Medulla oblongata (tissue), 1 donor: Measurements from ENCODE around the gene DNAJB9.
"Not testable (repeated sequence)": the region's sequence is repeated elsewhere in the genome, so short reads cannot be mapped to it uniquely, and the experiment has no call there.

Source experiments
- DNase-seq: peaks from one replicate; pipeline ENCODE4 v3.0.0-alpha.2; 2015; ENCODE audit errors: extremely low spot score

Gene DNAJB9

DNA sequence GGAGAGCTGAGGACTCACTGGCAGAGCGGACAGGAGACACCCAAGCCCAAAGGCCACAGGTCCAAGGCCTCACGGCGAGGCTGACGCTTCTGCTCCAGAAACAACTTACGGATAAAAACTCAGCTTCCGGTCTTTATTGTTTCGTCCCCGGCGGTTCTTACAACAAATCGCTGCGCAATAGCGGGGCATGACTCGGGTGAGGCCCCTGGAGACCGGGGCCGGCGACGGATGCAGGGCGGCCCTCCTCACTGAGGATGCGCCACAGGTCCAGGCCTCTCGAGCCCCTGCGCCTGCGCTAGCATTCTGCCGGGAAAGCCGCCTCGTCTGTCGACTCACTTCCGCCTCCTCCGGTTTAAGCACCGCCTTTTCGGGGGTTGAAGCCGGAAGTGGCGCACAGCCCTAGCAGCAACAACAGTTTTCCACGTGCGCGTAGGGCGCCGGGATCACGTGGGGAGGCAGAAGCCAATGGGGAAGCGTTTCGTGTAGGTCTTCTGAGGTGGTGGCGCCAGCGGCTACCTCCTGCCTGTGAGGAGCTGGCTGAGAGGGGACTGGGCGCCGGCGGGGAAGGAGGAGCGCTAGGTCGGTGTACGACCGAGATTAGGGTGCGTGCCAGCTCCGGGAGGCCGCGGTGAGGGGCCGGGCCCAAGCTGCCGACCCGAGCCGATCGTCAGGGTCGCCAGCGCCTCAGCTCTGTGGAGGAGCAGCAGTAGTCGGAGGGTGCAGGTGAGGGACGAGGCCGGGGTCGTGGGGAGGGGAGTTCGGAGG lies at the start of gene DNAJB9, which contains the start of gene THAP5:
Gene DNAJB9 (plus strand): TSS at position 494 of the 765 bp plus-strand sequence. CDS start 1,853 bp downstream, outside the sequence.
Gene THAP5 (minus strand): TSS at position 326 of the 765 bp plus-strand sequence. CDS start 137 bp downstream, at position 189.
- peak; percentile 100 for DNase-seq

DNA sequence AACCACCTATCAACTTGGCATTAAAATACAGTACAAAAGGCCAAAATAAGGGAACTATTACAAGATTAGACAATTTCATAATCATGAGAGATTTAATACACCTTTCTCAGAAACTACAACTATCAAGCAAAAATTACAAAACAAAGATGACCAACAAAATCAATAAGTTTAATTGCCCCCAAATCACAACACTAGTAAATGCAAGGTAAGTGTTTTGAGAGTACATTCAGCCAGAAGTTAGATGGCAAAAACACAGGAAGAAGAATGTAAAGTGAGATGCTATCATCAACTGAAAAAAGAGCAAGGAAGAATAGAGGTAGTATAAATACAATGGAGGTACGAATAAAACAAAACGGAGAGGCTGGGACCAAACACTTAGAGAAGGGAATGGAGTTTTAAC lies 46.9 kb upstream of the DNAJB9 start:
- no peak for DNase-seq

DNA sequence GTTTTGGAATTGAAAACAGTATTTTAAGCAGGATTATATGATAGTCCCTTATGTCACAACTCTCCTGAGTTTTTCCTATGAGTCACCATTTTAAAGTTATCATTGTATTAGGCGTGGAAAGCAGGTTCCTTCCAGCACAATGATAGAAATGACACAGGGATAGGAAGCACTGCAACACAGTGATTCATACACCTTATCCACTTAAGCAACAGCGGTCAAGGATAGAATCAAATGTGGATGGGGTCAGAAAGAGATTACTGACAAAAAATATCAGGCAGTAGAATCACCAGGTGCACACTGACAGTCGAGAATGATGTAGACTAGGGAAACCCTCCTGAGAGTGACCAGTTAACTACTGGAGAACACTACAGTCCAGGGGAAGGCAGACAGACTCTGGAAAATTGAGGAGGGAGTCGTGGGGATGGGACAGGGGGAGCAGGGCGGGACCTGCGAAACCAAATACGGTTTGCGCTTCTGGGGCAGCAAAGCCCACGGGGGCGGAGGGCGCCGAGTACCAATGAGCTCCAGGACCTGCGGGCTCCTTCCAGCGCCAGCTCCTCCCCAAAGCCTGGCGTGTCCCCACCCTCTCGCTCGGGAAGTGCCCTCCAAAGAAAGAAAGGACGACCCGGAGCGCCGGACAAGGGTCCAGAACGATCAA lies 44.2 kb upstream of the DNAJB9 start:
- DNase-seq, result no peak

DNA sequence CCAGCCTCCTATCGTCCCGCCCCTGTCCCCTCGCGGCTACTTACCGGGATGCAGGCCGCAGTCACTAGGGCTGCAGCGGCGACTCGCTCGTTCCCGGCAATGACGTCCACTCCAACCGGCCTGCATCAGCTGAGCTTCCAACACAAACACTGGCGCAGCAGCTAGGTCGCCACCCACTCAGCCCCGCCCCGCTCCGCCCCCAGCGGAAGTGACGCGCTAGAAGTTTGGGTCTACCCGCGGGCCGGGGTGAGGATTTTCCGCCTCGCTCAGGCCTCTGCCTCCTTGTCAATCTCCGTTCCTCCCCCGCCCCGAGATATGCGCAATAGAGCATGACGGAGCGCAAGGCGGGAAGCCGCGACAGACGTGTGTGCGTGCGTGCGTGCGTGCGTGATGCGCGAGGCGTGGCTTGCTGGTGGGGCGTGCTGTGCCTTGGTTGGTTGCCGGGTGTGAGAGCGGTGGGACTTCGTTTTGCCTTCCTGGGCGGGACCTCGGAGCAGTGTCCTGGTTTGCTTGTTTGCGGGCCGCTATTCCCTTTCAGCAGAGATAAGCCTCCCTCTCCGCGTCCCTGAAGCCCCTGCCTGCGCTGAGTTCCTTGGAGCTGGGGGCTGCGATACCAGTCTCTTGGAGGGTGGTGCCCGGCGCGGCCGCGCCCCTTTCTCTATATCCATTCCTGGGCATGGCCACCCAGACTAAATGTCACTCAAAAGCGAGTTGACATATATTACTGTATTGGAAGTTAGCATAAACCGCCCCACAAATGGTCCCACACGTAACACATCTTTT lies 43.5 kb upstream of the DNAJB9 start, which contains the start of gene PNPLA8:
Gene PNPLA8 (minus strand): TSS at position 151 of the 783 bp plus-strand sequence. CDS start 10,644 bp downstream, outside the sequence.
- peak; percentile 100 for DNase-seq

DNA sequence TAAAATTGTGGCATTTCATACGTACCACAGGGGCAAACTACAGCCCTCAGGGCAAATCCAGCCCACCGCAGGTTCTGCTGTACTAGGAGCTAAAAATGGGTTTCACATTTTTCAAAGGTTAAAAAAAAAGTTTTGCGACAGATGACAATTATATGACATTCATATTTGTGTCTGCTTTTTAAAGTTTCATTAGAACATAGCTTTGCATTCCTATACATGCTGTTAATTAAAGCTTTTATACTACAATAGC lies 43.0 kb upstream of the DNAJB9 start:
- no peak for DNase-seq

DNA sequence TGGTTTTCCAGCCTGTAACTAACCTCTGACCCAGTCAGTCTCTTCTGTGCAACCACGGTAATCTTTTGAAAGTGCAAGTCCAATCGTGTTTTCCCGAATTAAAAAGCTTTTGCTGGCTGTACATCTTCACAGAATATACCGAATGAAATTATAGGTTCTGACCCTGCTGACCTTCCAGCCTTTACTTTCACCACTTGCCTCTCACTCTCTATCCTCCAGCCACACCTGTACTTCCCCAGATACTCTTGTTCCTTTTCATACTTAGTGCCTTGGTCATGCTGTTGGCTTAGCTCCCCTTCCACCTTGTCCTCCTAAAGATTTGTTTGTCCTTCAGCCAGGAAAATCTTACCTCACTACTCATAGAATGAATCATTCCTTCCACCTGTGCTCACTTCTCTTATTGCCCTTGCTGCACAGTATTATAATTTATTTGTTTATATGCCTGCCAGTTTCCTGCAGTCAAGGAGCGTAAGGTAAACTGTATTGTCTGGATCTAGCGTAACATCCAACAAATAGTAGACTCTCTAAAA lies 41.4 kb upstream of the DNAJB9 start:
- DNase-seq, result no peak

DNA sequence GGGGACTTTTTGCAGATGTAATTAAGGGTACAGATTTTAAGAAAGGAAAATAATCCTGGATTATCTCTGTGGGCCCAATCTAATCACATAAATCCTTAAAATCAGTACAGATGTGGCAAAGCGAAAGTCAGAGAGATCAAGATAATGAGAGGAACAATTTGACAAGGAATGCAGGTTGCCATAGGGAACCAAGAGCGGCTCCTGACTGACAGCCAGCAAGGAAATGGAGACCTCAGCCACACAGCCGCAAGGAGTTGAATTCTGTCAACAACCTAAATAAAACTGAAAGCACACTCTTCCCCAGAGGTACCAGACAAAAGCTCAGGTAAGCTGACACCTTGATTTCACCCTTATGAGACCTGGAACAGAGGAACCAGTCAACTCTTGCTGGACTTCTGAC lies 40.3 kb upstream of the DNAJB9 start:
- no peak for DNase-seq

DNA sequence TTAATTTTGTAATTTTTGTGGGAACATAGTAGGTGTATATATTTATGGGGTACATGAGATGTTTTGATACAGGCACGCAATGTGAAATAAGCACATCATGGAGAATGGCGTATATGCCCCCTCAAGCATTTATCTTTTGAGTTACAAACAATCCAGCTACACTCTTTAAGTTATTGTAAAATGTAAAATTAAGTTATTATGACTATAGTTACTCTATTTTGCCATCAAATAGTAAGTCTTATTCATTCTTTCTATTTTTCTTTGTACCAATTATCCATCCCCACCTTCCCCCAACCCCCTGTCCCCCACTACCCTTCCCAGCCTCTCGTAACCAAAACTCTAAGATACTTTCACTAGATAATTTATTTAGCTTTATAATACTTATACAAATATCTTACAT lies 36.0 kb upstream of the DNAJB9 start:
- no peak for DNase-seq

DNA sequence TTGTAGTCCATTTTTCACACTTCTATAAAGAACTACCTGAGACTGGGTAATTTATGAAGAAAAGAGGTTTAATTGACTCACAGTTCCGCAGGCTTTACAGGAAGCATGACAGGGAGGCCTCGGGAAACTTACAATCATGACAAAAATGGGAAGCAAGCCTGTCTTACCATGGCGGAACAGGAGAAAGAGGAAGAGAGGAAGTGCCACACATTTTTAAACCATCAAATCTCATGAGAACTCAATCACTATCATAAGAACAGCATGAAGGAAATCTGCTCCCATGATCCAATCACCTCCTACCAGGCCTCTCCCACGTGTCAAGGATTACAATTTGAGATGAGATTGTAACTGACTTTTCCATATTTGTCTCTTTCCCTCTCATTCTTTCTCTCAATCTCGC lies 34.4 kb upstream of the DNAJB9 start:
- no peak for DNase-seq

DNA sequence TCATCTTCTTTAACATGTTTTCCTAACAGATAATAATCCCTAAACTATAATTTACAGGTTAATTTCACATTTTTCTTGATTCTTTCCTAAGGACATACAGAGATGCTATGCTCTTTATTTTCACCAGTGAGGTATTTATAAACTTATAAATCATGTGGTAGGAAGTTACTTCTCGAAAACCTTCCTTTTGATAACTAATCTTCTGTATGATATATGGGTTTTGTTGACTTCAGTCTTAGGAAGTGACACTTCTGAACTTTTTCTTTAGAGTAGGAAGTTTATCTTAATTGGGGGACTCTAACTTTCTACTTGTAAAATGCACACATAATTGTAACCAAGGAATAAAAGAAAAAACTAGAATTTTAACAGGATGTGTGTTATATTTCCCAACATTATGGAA lies 33.9 kb upstream of the DNAJB9 start:
- no peak for DNase-seq

DNA sequence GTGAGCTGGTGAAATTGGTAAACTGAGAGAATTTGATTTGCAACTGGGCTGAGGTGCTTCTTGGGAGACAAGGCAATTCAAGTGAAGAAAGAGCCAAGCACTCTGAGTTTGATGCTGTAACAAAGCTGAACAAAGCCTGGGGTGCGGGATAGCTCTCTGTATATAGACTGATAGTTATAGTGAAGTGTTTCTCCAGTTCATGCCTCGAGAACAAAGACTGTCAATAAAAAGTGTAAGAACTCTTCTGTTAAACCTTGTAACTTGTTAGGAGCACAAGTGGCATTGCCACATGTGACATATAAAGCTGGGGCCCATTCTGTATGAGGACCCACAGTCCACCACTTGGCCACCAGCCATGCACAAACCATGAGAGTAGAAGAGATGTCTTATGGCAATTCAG lies 32.4 kb upstream of the DNAJB9 start:
- no peak for DNase-seq

DNA sequence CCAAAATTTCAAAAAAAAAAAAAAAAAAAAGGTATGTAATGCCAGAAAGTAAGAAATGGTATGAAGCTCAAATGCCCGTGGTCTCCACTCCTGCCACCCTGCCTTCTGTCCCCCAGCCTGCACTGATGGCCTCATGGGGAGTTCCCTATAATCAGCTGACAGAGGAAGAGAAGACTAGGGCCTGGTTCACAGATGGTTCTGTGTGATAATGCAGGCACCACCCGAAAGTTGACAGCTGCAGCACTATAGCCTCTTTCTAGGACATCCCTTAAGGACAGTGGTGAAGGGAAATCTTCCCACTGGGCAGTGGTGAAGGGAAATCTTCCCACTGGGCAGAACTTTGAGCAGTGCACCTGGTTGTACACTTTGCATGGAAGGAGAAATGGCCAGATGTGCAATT lies 31.4 kb upstream of the DNAJB9 start:
- not testable (repeated sequence) for DNase-seq

DNA sequence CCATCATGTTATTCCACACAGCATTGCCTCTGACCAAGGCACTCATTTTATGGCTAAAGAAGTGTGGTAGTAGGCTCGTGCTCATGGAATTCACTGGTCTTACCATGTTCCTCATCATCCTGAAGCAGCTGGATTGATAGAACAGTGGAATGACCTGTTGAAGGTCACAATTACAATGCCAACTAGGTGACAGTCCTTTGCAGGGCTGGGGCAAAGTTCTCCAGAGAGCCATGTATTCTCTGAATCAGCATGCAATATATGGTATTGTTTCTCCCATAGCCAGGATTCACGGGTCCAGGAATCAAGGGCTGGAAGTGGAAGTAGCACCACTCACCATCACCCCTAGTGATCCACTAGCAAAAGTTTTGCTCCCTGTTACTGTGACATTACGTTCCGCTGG lies 31.0 kb upstream of the DNAJB9 start:
- DNase-seq, result not testable (repeated sequence)

DNA sequence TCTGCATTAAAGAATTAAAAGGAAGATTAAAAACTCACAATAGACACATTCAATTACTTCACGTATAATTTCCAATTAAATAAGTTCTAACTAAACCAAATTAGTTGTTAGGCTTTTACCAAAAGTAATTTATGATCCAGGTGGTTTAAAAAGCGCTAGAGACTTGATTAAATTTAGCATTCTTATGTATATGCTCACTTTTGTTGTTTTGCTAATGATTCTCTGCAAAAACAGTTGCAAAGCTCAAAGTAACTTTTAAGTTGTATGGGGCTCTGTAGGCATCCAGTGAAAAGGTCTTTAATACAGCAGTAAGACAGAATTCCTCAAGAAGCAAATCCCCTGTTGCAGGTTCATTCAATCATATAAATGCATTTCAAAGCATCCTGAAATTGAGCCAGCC lies 28.2 kb upstream of the DNAJB9 start:
- DNase-seq, result no peak

DNA sequence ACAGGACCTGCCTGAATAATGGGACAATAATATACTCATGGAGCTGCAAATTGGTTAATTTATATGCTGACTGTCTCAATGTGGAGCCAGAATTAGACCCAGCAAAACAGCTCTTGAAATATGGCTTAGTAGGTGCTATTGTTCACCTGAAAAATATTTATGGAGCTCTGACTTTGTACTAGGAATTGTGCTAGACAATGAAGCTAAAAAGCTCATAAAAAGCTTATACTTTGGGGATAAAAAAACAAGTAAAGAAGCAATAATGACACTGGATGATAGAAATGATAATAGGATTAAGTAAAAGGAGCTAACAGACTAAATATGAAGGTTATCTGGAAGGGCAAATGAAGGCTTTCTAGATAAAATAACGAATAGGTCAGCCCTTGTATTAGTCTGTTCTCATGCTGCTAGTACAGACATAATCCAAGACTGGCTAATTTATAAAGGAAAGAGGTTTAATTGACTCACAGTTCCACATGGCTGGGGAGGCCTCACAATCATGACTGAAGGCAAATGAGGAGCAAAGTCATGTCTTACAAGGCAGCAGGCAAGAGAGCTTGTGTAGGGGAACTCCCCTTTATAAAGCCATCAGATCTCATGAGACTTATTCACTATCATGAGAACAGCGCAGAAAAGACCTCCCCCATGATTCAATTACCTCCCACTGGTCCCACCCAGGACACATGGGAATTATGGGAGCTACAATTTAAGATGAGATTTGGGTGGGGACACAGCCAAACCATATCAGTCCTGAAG lies 21.4 kb upstream of the DNAJB9 start:
- DNase-seq, result not testable (repeated sequence)

DNA sequence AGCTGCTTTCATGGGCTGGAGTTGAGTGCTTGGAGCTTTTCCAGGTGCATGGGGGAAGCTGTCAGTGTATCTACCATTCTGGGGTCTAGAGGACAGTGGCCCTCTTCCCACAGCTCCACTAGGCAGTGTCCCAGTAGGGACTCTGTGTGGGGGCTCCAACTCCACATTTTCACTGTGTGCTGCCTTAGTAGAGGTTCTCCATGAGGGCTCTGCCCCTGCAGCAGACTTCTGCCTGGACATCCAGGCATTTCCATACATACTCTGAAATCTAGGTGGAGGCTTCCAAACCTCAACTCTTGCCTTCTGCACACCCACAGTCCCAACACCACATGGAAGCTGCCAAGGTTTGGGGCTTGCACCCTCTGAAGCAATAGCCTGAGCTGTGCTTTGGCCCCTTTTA lies 13.0 kb upstream of the DNAJB9 start:
- DNase-seq, result not testable (repeated sequence)

DNA sequence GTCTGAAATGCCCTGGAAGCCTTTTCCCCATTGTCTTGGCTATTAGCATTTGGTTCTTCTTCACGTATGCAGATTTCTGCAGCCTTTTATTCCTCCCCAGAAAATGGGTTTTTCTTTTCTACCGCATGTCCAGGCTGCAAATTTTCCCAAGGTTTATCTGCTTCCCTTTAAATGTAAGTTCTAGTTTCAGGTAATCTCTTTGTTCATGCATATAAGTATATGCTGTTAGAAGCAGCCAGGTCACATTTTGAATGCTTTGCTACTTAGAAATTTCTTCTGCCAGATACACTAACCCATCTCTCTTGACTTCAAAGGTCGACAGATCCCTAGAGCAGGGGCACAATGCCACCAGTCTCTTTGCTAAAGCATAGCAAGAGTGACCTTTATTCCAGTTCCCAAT lies 12.5 kb upstream of the DNAJB9 start:
- no peak for DNase-seq

DNA sequence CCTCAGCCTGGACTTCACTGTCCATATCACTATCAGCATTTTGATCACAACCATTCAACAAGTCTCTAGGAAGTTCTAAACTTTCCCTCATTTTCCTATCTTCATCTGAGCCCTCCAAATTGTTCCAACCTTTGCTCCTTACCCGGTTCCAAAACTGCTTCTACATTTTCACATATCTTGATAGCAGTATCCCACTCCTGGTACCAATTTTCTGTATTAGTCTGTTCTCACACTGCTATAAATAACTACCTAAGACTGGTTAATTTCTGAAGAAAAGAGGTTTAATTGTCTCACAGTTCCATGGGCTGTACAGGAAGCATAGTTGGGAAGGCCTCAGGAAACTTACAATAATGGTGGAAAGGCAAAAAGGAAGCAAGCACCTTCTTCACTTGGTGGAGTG lies 12.1 kb upstream of the DNAJB9 start:
- no peak for DNase-seq

DNA sequence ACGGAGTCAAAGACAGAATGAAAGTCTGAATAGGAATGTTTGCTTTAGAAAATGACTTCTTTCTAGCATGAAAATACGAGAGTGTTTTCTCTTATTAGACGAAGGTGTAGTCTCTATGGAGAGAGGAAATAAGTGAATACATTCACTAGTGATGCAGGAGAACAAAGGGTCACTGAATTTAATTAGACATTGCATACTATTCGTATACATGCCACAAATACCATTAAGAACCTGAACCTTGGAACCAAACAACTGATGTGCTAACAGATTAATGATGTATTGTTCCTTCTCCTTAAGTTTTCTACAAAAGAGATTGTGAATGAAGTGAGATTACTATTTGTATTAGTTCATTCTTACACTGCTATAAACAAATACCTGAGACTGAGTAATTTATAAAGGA lies 10.4 kb upstream of the DNAJB9 start:
- DNase-seq, result no peak

DNA sequence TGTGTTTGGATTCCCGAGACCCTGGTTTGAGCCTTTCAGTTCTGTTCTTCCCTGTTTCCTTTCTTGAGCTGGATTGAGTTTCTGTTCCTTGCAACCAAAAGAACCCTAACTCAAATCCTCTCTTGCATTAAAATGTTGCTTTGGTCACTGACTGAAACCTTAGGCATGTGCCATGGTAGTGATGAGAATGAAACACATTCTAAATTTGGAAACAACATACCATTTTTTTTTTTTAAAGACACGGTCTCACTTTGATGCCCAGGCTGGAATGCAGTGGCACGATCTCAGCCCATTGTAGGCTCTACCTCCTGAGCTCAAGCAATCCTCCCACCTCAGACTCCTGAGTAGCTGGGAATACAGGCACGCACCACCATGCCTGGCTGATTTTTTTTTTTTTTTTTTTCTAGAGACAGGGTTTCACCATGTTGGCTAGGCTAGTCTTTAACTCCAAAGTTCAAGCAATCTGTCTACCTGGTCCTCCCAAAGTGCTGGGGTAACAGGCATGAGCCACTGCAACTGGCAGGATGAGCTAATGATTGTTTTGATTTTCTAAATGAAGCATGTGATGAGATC lies 8.5 kb upstream of the DNAJB9 start:
- no peak for DNase-seq

DNA sequence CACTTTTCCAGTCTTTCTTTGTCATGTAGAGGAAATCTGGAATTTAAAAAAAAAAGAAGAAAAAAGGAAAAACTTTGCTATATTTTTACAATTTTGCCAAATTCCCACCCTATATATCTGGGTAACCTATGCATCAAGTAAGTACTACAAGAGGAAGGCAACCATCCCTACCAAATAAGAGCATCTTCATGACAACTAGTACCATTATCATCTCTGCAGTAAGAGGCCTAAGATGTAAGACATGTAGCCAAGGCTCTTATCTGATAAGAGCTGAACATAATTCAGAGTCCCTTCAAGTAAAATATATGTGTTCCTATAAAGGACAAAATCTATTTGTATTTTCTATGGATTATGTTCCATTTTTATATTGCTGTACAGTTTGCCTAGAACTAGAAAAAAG lies 3.7 kb upstream of the DNAJB9 start:
- no peak for DNase-seq
